Natural killer cell treated with Interleukin-12 subunit alpha and Interleukin-12 subunit beta and Interleukin-15 and Interleukin-18, amount 100 ng/mL, for 72 hours (primary cell): ENCODE results near the gene ADARB2. TPM values are rescaled to one million over a fixed set of nuclear protein-coding genes. Genes with fewer than 3 reads are reported as not detected.

Experiments used
- ATAC-seq, 2 donors: fragments of 150-1000 bp; cut with Tn5 transposase in 1 of 2; sonication (Bioruptor Pico), chemical (Tn5 transposase) in 1 of 2; 2 replicates each; pipeline ENCODE4 v1.10.0; 2021
- DNase-seq: peaks from one replicate; pipeline ENCODE4 v3.0.0; 2022; ENCODE audit warnings: low spot score
- H3K27ac Mint-ChIP-seq, 2 donors: 1 replicate in 1 of 2; 2 replicates in 1 of 2; pipeline ENCODE4 v1.8.0; 2022; ENCODE audit warnings: mixed read lengths in 2 of 2, mild to moderate bottlenecking in 1 of 2, moderate library complexity in 1 of 2
- H3K27me3 Mint-ChIP-seq, 2 donors: 1 replicate in 1 of 2; 2 replicates in 1 of 2; pipeline ENCODE4 v1.8.0; 2022; ENCODE audit warnings: mixed read lengths in 2 of 2
- H3K36me3 Mint-ChIP-seq: one replicate; pipeline ENCODE4 v1.8.0; 2022; ENCODE audit warnings: mixed read lengths
- H3K4me1 Mint-ChIP-seq, 2 donors: 1 replicate in 1 of 2; 2 replicates in 1 of 2; pipeline ENCODE4 v1.8.0; 2022; ENCODE audit warnings: low read depth in 2 of 2, mixed read lengths in 2 of 2, mild to moderate bottlenecking in 1 of 2
- H3K4me3 Mint-ChIP-seq: one replicate; pipeline ENCODE4 v1.8.0; 2022; ENCODE audit warnings: mixed read lengths
- H3K9me3 Mint-ChIP-seq: 2 replicates; pipeline ENCODE4 v1.8.0; 2022; ENCODE audit warnings: mixed read lengths
- total RNA-seq, 2 donors: library from RNA; stranded (reverse); gene quantifications; one replicate each; pipeline ENCODE4 v1.2.3, GENCODE V29; 2022

ADARB2 gene
- total RNA-seq, 2 donors from 2014 or later: not detected

DNA sequence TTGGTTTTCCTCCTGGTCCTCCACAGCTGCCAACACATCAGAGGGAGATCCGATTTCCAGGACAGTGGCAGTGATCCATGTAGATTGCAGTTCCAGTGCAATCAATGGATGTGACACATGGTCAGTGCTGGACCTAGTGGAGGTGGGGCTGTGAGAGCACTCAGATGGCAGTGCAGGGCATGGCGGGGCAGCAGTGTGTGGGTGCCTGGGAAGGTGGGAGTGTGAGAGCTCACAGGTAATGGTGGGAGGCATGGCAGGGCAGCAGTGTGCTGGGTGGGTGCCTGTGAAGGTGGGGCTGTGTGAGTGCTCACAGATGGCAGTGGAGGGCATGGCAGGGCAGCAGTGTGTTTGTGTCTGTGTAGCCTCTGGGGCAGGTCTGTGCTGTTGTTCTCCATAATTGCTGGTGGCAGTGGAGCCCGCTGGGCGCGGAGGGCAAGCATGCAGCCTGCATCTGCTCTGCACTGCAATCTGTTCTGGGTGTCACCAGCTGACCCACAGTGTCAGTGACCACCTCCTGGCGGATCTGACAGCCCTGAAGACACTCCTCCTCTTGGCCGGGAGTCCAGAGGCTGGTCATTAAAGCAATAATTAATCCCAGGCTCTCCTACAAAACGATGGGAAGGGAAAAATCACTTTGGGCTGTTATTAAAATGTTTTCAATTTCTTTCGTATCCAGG is 8.6 kb upstream of the ADARB2 start:
- H3K9me3 Mint-ChIP-seq: peaks cover 8% of the 10 kb centered on the region
- H3K27ac Mint-ChIP-seq: no peak overlapping the region
- peaks cover 11 to 19% of the 10 kb centered on the region in 2 donors for H3K27me3 Mint-ChIP-seq
- ATAC-seq (peak; percentile 41 to 52), DNase-seq (no peak)
- no peaks in the 10 kb centered on the region for H3K4me1 Mint-ChIP-seq
- peaks cover 14% of the 10 kb centered on the region for H3K36me3 Mint-ChIP-seq
- H3K4me3 Mint-ChIP-seq: no peak overlapping the region

DNA sequence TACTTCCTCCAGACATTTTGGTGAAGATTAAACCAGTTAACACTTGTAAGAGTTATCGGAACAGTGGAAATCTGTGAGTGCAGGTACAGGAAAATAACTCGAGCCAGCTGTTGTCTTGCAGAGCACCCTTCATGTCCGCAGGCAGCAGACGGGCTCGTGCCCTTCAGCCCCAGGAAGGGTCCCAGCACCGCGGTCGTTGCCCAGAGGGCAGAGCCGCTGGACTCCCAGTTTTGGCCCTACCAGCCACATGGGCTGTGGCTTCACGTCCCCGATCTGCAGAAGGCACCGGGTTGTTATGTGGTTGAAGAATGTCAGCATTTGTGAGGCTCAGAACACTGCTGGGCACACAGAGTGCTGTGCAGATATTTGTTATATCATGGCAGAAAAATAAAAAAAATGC is 7.2 kb upstream of the ADARB2 start:
- no peak for DNase-seq
- H3K27ac Mint-ChIP-seq: no peak overlapping the region
- H3K9me3 Mint-ChIP-seq: peaks cover 6% of the 10 kb centered on the region
- H3K4me1 Mint-ChIP-seq: no peaks in the 10 kb centered on the region
- peaks cover 7% of the 10 kb centered on the region for H3K36me3 Mint-ChIP-seq
- H3K4me3 Mint-ChIP-seq: no peak overlapping the region
- no peak for ATAC-seq
- H3K27me3 Mint-ChIP-seq: peaks cover 17 to 27% of the 10 kb centered on the region in 2 donors

- H3K27me3 Mint-ChIP-seq: peaks cover 21 to 33% of the 10 kb centered on the region in 2 donors
Observed at GRCh38 chr10:1743141-1743540, 5.8 kb upstream of the ADARB2 start.

GRCh38 chr10:1741450-1741849 is 4.1 kb upstream of the ADARB2 start:
- no peaks in the 10 kb centered on the region for H3K9me3 Mint-ChIP-seq
- H3K27me3 Mint-ChIP-seq: peaks cover 25 to 40% of the 10 kb centered on the region in 2 donors
- H3K36me3 Mint-ChIP-seq: no peaks in the 10 kb centered on the region
- H3K4me3 Mint-ChIP-seq: no peak overlapping the region
- no peak for DNase-seq
- ATAC-seq: no peak
- H3K27ac Mint-ChIP-seq: no peak overlapping the region
- H3K4me1 Mint-ChIP-seq: no peaks in the 10 kb centered on the region

More at GRCh38 chr10:1743141-1743540, 5.8 kb upstream of the ADARB2 start:
- Mint-ChIP-seq H3K4me3 (no peak overlapping the region), H3K4me1 (no peaks in the 10 kb centered on the region), H3K36me3 (no peaks in the 10 kb centered on the region), H3K27ac (no peak overlapping the region), H3K9me3 (no peaks in the 10 kb centered on the region)
- no peak for DNase-seq
- no peak for ATAC-seq

DNA sequence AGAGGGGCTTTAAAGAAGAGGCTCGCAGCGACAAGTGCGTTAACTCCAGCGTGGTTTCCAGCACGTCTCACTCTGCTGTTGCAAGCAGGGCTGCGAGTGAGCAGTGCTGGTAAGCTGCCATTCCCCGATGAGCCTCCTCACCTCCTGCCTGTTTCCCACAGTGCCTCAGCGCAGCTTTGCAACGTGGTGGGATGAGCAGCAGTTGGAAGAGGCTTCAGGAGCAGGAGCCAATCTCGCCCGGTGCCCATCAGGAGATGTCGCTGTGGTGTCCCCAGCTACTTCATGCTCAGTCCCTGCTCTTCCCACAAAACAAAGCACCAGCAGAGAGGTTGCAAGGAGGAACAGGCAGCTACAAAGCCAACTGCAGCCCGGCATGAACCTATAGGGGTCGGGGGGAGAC is 2.4 kb upstream of the ADARB2 start:
- no peaks in the 10 kb centered on the region for H3K9me3 Mint-ChIP-seq
- no peak overlapping the region for H3K27ac Mint-ChIP-seq
- H3K4me1 Mint-ChIP-seq: no peaks in the 10 kb centered on the region
- DNase-seq: no peak
- no peaks in the 10 kb centered on the region for H3K36me3 Mint-ChIP-seq
- H3K4me3 Mint-ChIP-seq: no peak overlapping the region
- ATAC-seq: no peak
- peaks cover 29 to 57% of the 10 kb centered on the region in 2 donors for H3K27me3 Mint-ChIP-seq

DNA sequence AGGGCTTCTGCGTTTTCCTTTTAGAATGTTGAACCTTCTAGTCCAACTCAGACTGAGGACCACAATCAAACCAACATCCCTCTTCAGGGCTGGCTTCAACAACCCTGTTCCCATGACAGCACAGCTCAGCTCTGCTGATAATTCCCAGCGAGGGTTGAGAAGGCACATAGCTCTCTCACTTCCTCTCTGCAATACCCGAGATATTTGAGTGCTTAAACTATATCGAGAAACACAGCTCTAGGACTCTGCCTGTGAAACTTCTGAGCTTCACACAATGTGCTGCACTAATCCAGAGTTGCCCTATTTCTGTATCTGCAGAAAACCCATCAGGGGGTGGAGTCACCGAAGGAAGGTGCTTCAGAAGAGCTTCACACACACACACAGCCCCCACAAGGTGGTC is 1.6 kb upstream of the ADARB2 start:
- H3K4me1 Mint-ChIP-seq: no peaks in the 10 kb centered on the region
- no peaks in the 10 kb centered on the region for H3K9me3 Mint-ChIP-seq
- H3K27ac Mint-ChIP-seq: no peak overlapping the region
- DNase-seq: no peak
- no peaks in the 10 kb centered on the region for H3K36me3 Mint-ChIP-seq
- peaks cover 29 to 63% of the 10 kb centered on the region in 2 donors for H3K27me3 Mint-ChIP-seq
- no peak for ATAC-seq
- no peak overlapping the region for H3K4me3 Mint-ChIP-seq

DNA sequence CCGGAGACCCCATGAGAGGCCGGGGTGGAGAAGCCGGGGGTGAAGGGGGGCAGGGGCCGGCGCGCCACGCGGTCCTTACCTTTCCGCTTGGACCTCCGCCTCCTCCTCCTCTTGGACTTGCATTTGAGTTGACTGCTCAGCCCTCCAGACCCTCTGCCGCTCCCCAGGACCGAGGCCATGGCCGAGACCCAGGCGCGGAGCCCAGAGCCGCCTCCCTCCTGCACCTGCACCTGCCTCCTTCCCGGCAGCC is 428 bp downstream of the ADARB2 start:
- DNase-seq: no peak

GRCh38 chr10:1736144-1736971 is 967 bp downstream of the ADARB2 start:
- Mint-ChIP-seq H3K27me3 (peaks cover 37 to 74% of the 10 kb centered on the region in 2 donors), H3K9me3 (no peaks in the 10 kb centered on the region), H3K4me3 (no peak overlapping the region), H3K4me1 (no peaks in the 10 kb centered on the region), H3K27ac (no peak overlapping the region), H3K36me3 (no peaks in the 10 kb centered on the region)
- DNase-seq (no peak), ATAC-seq (peak in 1 of 2 donors; percentile 13)

More for the DNA sequence above, 428 bp downstream of the ADARB2 start:
- ATAC-seq: peak in 1 of 2 donors; percentile 31
- Mint-ChIP-seq H3K27ac (no peak overlapping the region), H3K27me3 (peaks cover 37 to 75% of the 10 kb centered on the region in 2 donors), H3K36me3 (no peaks in the 10 kb centered on the region), H3K4me1 (no peaks in the 10 kb centered on the region), H3K9me3 (no peaks in the 10 kb centered on the region), H3K4me3 (no peak overlapping the region)

- Mint-ChIP-seq H3K9me3 (no peaks in the 10 kb centered on the region), H3K36me3 (no peaks in the 10 kb centered on the region), H3K27ac (no peak overlapping the region), H3K4me3 (no peak overlapping the region), H3K4me1 (no peaks in the 10 kb centered on the region), H3K27me3 (peaks cover 36 to 73% of the 10 kb centered on the region in 2 donors)
- no peak for DNase-seq
- no peak for ATAC-seq
Observed at GRCh38 chr10:1735562-1735961, 1.8 kb downstream of the ADARB2 start.

DNA sequence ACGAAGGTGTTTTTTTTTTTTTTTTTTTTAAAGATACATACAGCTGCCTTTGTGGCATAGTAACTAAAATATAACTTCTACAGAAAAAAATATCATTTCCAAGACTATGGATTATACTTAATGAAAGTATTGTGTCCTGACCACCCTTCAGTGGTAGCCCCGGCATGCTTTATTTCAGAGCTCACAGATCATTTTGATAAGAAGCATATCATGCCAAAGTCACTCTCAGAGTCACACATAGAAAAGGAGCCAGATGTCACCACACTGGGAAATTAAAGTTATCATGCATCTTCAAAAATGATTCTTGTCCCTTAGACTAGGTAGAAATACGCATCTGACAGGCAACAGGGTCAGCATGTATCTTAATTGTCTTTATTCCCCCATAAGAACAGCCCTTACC is 3.0 kb downstream of the ADARB2 start:
- Mint-ChIP-seq H3K36me3 (no peaks in the 10 kb centered on the region), H3K9me3 (no peaks in the 10 kb centered on the region), H3K27me3 (peaks cover 41 to 74% of the 10 kb centered on the region in 2 donors), H3K4me1 (no peaks in the 10 kb centered on the region), H3K27ac (no peak overlapping the region), H3K4me3 (no peak overlapping the region)
- no peak for DNase-seq
- ATAC-seq: no peak

DNA sequence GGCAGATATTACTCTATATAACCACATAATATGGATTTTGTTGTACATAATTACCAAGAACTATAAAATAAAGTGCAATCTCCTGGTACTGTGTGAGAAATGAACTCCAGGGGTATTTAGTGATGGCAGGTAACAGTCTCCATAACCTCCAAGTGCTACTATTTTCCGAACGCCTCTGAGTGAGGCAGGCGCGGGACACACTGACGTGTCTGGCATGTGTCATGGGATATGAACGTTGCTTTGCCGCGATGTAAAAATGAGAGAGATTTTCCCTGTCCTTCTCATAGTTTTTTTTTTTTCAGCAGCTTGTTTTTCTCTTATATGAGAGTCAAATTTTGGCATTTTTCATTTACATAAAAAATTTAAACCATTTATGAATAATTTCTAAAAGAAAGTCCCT is 3.6 kb downstream of the ADARB2 start:
- Mint-ChIP-seq H3K27ac (no peak overlapping the region), H3K9me3 (no peaks in the 10 kb centered on the region), H3K27me3 (peaks cover 38 to 69% of the 10 kb centered on the region in 2 donors), H3K4me1 (no peaks in the 10 kb centered on the region), H3K4me3 (no peak overlapping the region), H3K36me3 (no peaks in the 10 kb centered on the region)
- DNase-seq (no peak), ATAC-seq (no peak)

- no peak overlapping the region for H3K27ac Mint-ChIP-seq
- no peak for DNase-seq
- no peaks in the 10 kb centered on the region for H3K4me1 Mint-ChIP-seq
- H3K9me3 Mint-ChIP-seq: no peaks in the 10 kb centered on the region
- ATAC-seq: no peak
- H3K36me3 Mint-ChIP-seq: no peaks in the 10 kb centered on the region
- H3K27me3 Mint-ChIP-seq: peaks cover 37 to 66% of the 10 kb centered on the region in 2 donors
- no peak overlapping the region for H3K4me3 Mint-ChIP-seq
Observed at GRCh38 chr10:1732564-1732996, 4.7 kb downstream of the ADARB2 start.

DNA sequence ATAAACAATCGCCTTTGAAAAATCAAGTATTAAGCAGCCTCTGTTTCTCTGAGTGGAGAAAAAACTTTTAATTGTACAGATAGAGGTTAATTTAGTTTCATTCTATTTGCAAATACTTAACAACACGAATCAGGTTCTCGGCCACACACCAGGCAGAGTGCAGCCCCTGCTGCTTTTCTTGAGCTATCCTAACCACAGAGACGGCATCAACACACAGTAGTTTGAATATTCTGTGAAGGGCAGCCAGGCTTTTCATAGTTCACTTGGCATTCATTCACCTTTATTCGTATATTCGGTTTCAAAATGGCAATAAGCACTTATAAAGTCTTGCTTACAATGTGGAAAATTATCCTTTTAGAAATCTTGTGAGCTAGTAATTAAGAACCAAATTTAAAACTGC is 5.7 kb downstream of the ADARB2 start:
- H3K9me3 Mint-ChIP-seq: no peaks in the 10 kb centered on the region
- no peak for ATAC-seq
- no peaks in the 10 kb centered on the region for H3K4me1 Mint-ChIP-seq
- H3K27ac Mint-ChIP-seq: no peak overlapping the region
- peaks cover 37 to 65% of the 10 kb centered on the region in 2 donors for H3K27me3 Mint-ChIP-seq
- H3K4me3 Mint-ChIP-seq: no peak overlapping the region
- no peak for DNase-seq
- no peaks in the 10 kb centered on the region for H3K36me3 Mint-ChIP-seq

- DNase-seq (no peak), ATAC-seq (no peak)
- peaks cover 29 to 47% of the 10 kb centered on the region in 2 donors for H3K27me3 Mint-ChIP-seq
- no peaks in the 10 kb centered on the region for H3K9me3 Mint-ChIP-seq
- no peaks in the 10 kb centered on the region for H3K4me1 Mint-ChIP-seq
- H3K36me3 Mint-ChIP-seq: no peaks in the 10 kb centered on the region
- no peak overlapping the region for H3K27ac Mint-ChIP-seq
- no peak overlapping the region for H3K4me3 Mint-ChIP-seq
Observed at GRCh38 chr10:1729751-1730150, 7.6 kb downstream of the ADARB2 start.
